Measurements from ENCODE around the gene SCGN.

SCGN gene

GRCh38 chr6:25623879-25624278 lies 28.1 kb upstream of the SCGN start:
- Histone ChIP-seq H3K9ac (ENCODE audit: low read length) (no peak overlapping the region), H3K36me3 (ENCODE audit: control insufficient read depth, insufficient read depth, low read length) (no peaks in the 10 kb centered on the region), H3K4me1 (ENCODE audit: control insufficient read depth, insufficient read depth, low read length) (no peaks in the 10 kb centered on the region), H3K4me3 (ENCODE audit: low read length) (no peak overlapping the region), H3K27me3 (ENCODE audit: control insufficient read depth, insufficient read depth, low read length) (no peaks in the 10 kb centered on the region), H3K27ac (ENCODE audit: low read depth, low read length) (no peak overlapping the region)

GRCh38 chr6:25627001-25627400 lies 25.0 kb upstream of the SCGN start:
- H3K4me1 ChIP-seq (ENCODE audit: control insufficient read depth, insufficient read depth, low read length) = no peaks in the 10 kb centered on the region
- no peak overlapping the region for H3K9ac ChIP-seq (ENCODE audit: low read length)
- H3K36me3 ChIP-seq (ENCODE audit: control insufficient read depth, insufficient read depth, low read length) = no peaks in the 10 kb centered on the region

GRCh38 chr6:25628471-25629197 lies 23.4 kb upstream of the SCGN start:
- Histone ChIP-seq H3K27me3 (ENCODE audit: control insufficient read depth, insufficient read depth, low read length) (no peaks in the 10 kb centered on the region), H3K9ac (ENCODE audit: low read length) (no peak overlapping the region), H3K4me3 (ENCODE audit: low read length) (no peak overlapping the region)

More at GRCh38 chr6:25627001-25627400, 25.0 kb upstream of the SCGN start:
- no peak overlapping the region for H3K27ac ChIP-seq (ENCODE audit: low read depth, low read length)
- no peak overlapping the region for H3K4me3 ChIP-seq (ENCODE audit: low read length)
- H3K27me3 ChIP-seq (ENCODE audit: control insufficient read depth, insufficient read depth, low read length) = no peaks in the 10 kb centered on the region

GRCh38 chr6:25629198-25629576 lies 22.8 kb upstream of the SCGN start:
- Histone ChIP-seq H3K4me1 (ENCODE audit: control insufficient read depth, insufficient read depth, low read length) (no peaks in the 10 kb centered on the region), H3K4me3 (ENCODE audit: low read length) (no peak overlapping the region), H3K27me3 (ENCODE audit: control insufficient read depth, insufficient read depth, low read length) (no peaks in the 10 kb centered on the region), H3K27ac (ENCODE audit: low read depth, low read length) (no peak overlapping the region), H3K9ac (ENCODE audit: low read length) (no peak overlapping the region), H3K36me3 (ENCODE audit: control insufficient read depth, insufficient read depth, low read length) (no peaks in the 10 kb centered on the region)

More at GRCh38 chr6:25628471-25629197, 23.4 kb upstream of the SCGN start:
- H3K4me1 ChIP-seq (ENCODE audit: control insufficient read depth, insufficient read depth, low read length) = no peaks in the 10 kb centered on the region
- H3K36me3 ChIP-seq (ENCODE audit: control insufficient read depth, insufficient read depth, low read length) = no peaks in the 10 kb centered on the region
- H3K27ac ChIP-seq (ENCODE audit: low read depth, low read length) = no peak overlapping the region

- Histone ChIP-seq H3K9ac (ENCODE audit: low read length) (no peak overlapping the region), H3K27me3 (ENCODE audit: control insufficient read depth, insufficient read depth, low read length) (no peaks in the 10 kb centered on the region), H3K4me1 (ENCODE audit: control insufficient read depth, insufficient read depth, low read length) (no peaks in the 10 kb centered on the region), H3K4me3 (ENCODE audit: low read length) (no peak overlapping the region), H3K36me3 (ENCODE audit: control insufficient read depth, insufficient read depth, low read length) (no peaks in the 10 kb centered on the region), H3K27ac (ENCODE audit: low read depth, low read length) (no peak overlapping the region)
Observed at GRCh38 chr6:25630508-25631278, 21.3 kb upstream of the SCGN start.

GRCh38 chr6:25635886-25636317 lies 16.1 kb upstream of the SCGN start:
- no peaks in the 10 kb centered on the region for H3K27me3 ChIP-seq (ENCODE audit: control insufficient read depth, insufficient read depth, low read length)
- H3K27ac ChIP-seq (ENCODE audit: low read depth, low read length) = no peak overlapping the region
- no peaks in the 10 kb centered on the region for H3K4me1 ChIP-seq (ENCODE audit: control insufficient read depth, insufficient read depth, low read length)
- no peak overlapping the region for H3K4me3 ChIP-seq (ENCODE audit: low read length)
- no peaks in the 10 kb centered on the region for H3K36me3 ChIP-seq (ENCODE audit: control insufficient read depth, insufficient read depth, low read length)
- H3K9ac ChIP-seq (ENCODE audit: low read length) = no peak overlapping the region

GRCh38 chr6:25637211-25637610 lies 14.8 kb upstream of the SCGN start:
- Histone ChIP-seq H3K9ac (ENCODE audit: low read length) (no peak overlapping the region), H3K27ac (ENCODE audit: low read depth, low read length) (no peak overlapping the region), H3K4me3 (ENCODE audit: low read length) (no peak overlapping the region), H3K36me3 (ENCODE audit: control insufficient read depth, insufficient read depth, low read length) (no peaks in the 10 kb centered on the region), H3K4me1 (ENCODE audit: control insufficient read depth, insufficient read depth, low read length) (no peaks in the 10 kb centered on the region), H3K27me3 (ENCODE audit: control insufficient read depth, insufficient read depth, low read length) (no peaks in the 10 kb centered on the region)

- Histone ChIP-seq H3K9ac (ENCODE audit: low read length) (no peak overlapping the region), H3K4me3 (ENCODE audit: low read length) (no peak overlapping the region), H3K27me3 (ENCODE audit: control insufficient read depth, insufficient read depth, low read length) (no peaks in the 10 kb centered on the region), H3K36me3 (ENCODE audit: control insufficient read depth, insufficient read depth, low read length) (no peaks in the 10 kb centered on the region), H3K4me1 (ENCODE audit: control insufficient read depth, insufficient read depth, low read length) (no peaks in the 10 kb centered on the region), H3K27ac (ENCODE audit: low read depth, low read length) (no peak overlapping the region)
Observed at GRCh38 chr6:25637960-25638434, 14.0 kb upstream of the SCGN start.

- no peaks in the 10 kb centered on the region for H3K4me1 ChIP-seq (ENCODE audit: control insufficient read depth, insufficient read depth, low read length)
Observed at GRCh38 chr6:25639653-25640052, 12.4 kb upstream of the SCGN start.

GRCh38 chr6:25640446-25640845 lies 11.6 kb upstream of the SCGN start:
- Histone ChIP-seq H3K27me3 (ENCODE audit: control insufficient read depth, insufficient read depth, low read length) (no peaks in the 10 kb centered on the region), H3K9ac (ENCODE audit: low read length) (no peak overlapping the region), H3K4me1 (ENCODE audit: control insufficient read depth, insufficient read depth, low read length) (no peaks in the 10 kb centered on the region), H3K36me3 (ENCODE audit: control insufficient read depth, insufficient read depth, low read length) (no peaks in the 10 kb centered on the region), H3K4me3 (ENCODE audit: low read length) (no peak overlapping the region), H3K27ac (ENCODE audit: low read depth, low read length) (no peak overlapping the region)

More at GRCh38 chr6:25639653-25640052, 12.4 kb upstream of the SCGN start:
- H3K4me3 ChIP-seq (ENCODE audit: low read length) = no peak overlapping the region
- H3K36me3 ChIP-seq (ENCODE audit: control insufficient read depth, insufficient read depth, low read length) = no peaks in the 10 kb centered on the region
- no peak overlapping the region for H3K9ac ChIP-seq (ENCODE audit: low read length)
- H3K27me3 ChIP-seq (ENCODE audit: control insufficient read depth, insufficient read depth, low read length) = no peaks in the 10 kb centered on the region
- no peak overlapping the region for H3K27ac ChIP-seq (ENCODE audit: low read depth, low read length)

GRCh38 chr6:25640891-25641290 lies 11.1 kb upstream of the SCGN start:
- H3K36me3 ChIP-seq (ENCODE audit: control insufficient read depth, insufficient read depth, low read length) = no peaks in the 10 kb centered on the region
- no peak overlapping the region for H3K4me3 ChIP-seq (ENCODE audit: low read length)
- H3K27me3 ChIP-seq (ENCODE audit: control insufficient read depth, insufficient read depth, low read length) = no peaks in the 10 kb centered on the region
- no peak overlapping the region for H3K27ac ChIP-seq (ENCODE audit: low read depth, low read length)
- no peaks in the 10 kb centered on the region for H3K4me1 ChIP-seq (ENCODE audit: control insufficient read depth, insufficient read depth, low read length)
- H3K9ac ChIP-seq (ENCODE audit: low read length) = no peak overlapping the region

GRCh38 chr6:25641377-25641776 lies 10.6 kb upstream of the SCGN start:
- no peak overlapping the region for H3K4me3 ChIP-seq (ENCODE audit: low read length)
- no peak overlapping the region for H3K27ac ChIP-seq (ENCODE audit: low read depth, low read length)
- H3K9ac ChIP-seq (ENCODE audit: low read length) = no peak overlapping the region
- no peaks in the 10 kb centered on the region for H3K4me1 ChIP-seq (ENCODE audit: control insufficient read depth, insufficient read depth, low read length)
- no peaks in the 10 kb centered on the region for H3K36me3 ChIP-seq (ENCODE audit: control insufficient read depth, insufficient read depth, low read length)
- H3K27me3 ChIP-seq (ENCODE audit: control insufficient read depth, insufficient read depth, low read length) = no peaks in the 10 kb centered on the region

Measured in rectal smooth muscle tissue (tissue), 1 donor.